Keratinocyte (primary cell): ENCODE data around the gene EP300. TPM values are rescaled to one million over a fixed set of nuclear protein-coding genes. Genes with fewer than 3 reads are reported as not detected.

ENCODE experiments used
- DNase-seq: peaks from one replicate; pipeline ENCODE4 v3.0.0-alpha.2; 2011; ENCODE audit warnings: low read depth, missing footprints, low spot score
- FAIRE-seq: peaks from 2 replicates; lab custom pipeline; 2011; peaks lifted over from hg19 to GRCh38; lab: Jason Lieb, UNC
- H2AFZ ChIP-seq: 2 replicates; pipeline ENCODE4 v1.6.0; 2012; ENCODE audit warnings: low read length, control low read depth, inconsistent platforms; ENCODE audit not compliant: control insufficient read depth
- H3K27ac ChIP-seq: 2 replicates; pipeline ENCODE4 v1.5.1; 2011; ENCODE audit warnings: low read length; ENCODE audit not compliant: control insufficient read depth, insufficient read depth
- H3K27me3 ChIP-seq: 3 replicates; pipeline ENCODE4 v1.6.0; 2011; ENCODE audit warnings: low read length; ENCODE audit not compliant: control insufficient read depth, insufficient read depth; ENCODE audit errors: extremely low read depth
- H3K36me3 ChIP-seq, 2 experiments: 2 replicates in 1 of 2; 3 replicates in 1 of 2; pipeline ENCODE4 v1.5.1; 2011; ENCODE audit warnings: low read length in 2 of 2, mild to moderate bottlenecking in 1 of 2; ENCODE audit not compliant: control insufficient read depth in 2 of 2, insufficient read depth in 2 of 2; ENCODE audit errors: extremely low read depth in 1 of 2
- H3K4me1 ChIP-seq: 3 replicates; pipeline ENCODE4 v1.5.1; 2011; ENCODE audit warnings: low read length; ENCODE audit not compliant: control insufficient read depth, insufficient read depth; ENCODE audit errors: extremely low read depth
- H3K4me2 ChIP-seq: 3 replicates; pipeline ENCODE4 v1.6.0; 2011; ENCODE audit warnings: low read depth, low read length; ENCODE audit not compliant: control insufficient read depth, insufficient read depth; ENCODE audit errors: extremely low read depth
- H3K4me3 ChIP-seq, 3 experiments: fragments of 200-600 bp in 1 of 3; sonication (generic) in 1 of 3; 2 replicates in 2 of 3; 3 replicates in 1 of 3; pipeline ENCODE4 v1.5.1; 2011 to 2016; ENCODE audit warnings: low read length in 3 of 3, mild to moderate bottlenecking in 3 of 3, control low read depth in 2 of 3, inconsistent platforms in 1 of 3, low read depth in 1 of 3, mixed read lengths in 1 of 3, mixed run types in 1 of 3, moderate library complexity in 1 of 3; ENCODE audit not compliant: control insufficient read depth in 2 of 3, insufficient read depth in 2 of 3; ENCODE audit errors: extremely low read depth in 1 of 3
- H3K79me2 ChIP-seq: 2 replicates; pipeline ENCODE4 v1.6.0; 2012; ENCODE audit warnings: low read length; ENCODE audit not compliant: control insufficient read depth, insufficient read depth
- H3K9ac ChIP-seq: 3 replicates; pipeline ENCODE4 v1.6.0; 2011; ENCODE audit warnings: low read length; ENCODE audit not compliant: control insufficient read depth, insufficient read depth; ENCODE audit errors: extremely low read depth
- H3K9me1 ChIP-seq: 3 replicates; pipeline ENCODE4 v1.6.0; 2011; ENCODE audit warnings: low read length; ENCODE audit not compliant: control insufficient read depth, insufficient read depth; ENCODE audit errors: extremely low read depth
- H3K9me3 ChIP-seq: 2 replicates; pipeline ENCODE4 v1.5.1; 2012; ENCODE audit warnings: low read depth, low read length; ENCODE audit not compliant: control insufficient read depth
- H4K20me1 ChIP-seq: 3 replicates; pipeline ENCODE4 v1.6.0; 2011; ENCODE audit warnings: low read length; ENCODE audit not compliant: control insufficient read depth, insufficient read depth; ENCODE audit errors: extremely low read depth
- CTCF ChIP-seq, 3 experiments: IDR thresholded peaks in 1 of 3; conservative IDR thresholded peaks in 1 of 3; optimal IDR thresholded peaks in 1 of 3; 2 replicates in 2 of 3; 3 replicates in 1 of 3; pipeline versions ENCODE3 to v1.5.1; 2011; ENCODE audit warnings: low read length in 3 of 3, mild to moderate bottlenecking in 3 of 3, moderate library complexity in 2 of 3, control low read depth in 1 of 3, inconsistent platforms in 1 of 3; ENCODE audit not compliant: insufficient read depth in 2 of 3; ENCODE audit errors: extremely low read depth in 1 of 3
- EZH2 ChIP-seq: IDR thresholded peaks from one replicate; pipeline ENCODE4 v1.6.1; 2012; ENCODE audit warnings: inconsistent platforms, mild to moderate bottlenecking, low read length, moderate library complexity
- dilution Hi-C: fragments of 300-500 bp; cut with MboI; formaldehyde crosslinking; loops from one replicate; pipeline ENCODE4 v1.7.0; 2020; ENCODE audit warnings: low sequenced_read_pairs; ENCODE audit not compliant: extremely low pct_ligation_motif_present
- polyA plus RNA-seq, 5 experiments: library from polyadenylated mRNA; depleted of rRNA in 3 of 5; stranded (reverse) in 3 of 5; stranded (forward) in 1 of 5; unstranded in 1 of 5; fragments of >200 nt; gene quantifications; 1 replicate in 1 of 5; 2 replicates in 3 of 5; 3 replicates in 1 of 5; pipeline versions ENCODE4 v1.2.1 to v1.2.3, GENCODE V29; 2011 to 2012; ENCODE audit warnings: missing spikeins in 2 of 5, low read depth in 1 of 5, low replicate concordance in 1 of 5

The EP300 gene
- polyA plus RNA-seq, 1 donor (not counting 4 experiments of a cell fraction or from before 2014, with no cell fraction given): 10.5 TPM

- no peak for FAIRE-seq
- TF ChIP-seq CTCF (optimal IDR thresholded peaks at IDR 0.05 in 1 of 3, IDR thresholded peaks at IDR 0.05 in 1 of 3, conservative IDR thresholded peaks at IDR 0.05 in 1 of 3; ENCODE audit: extremely low read depth in 1 of 3, insufficient read depth in 2 of 3, low read length in 3 of 3) (no peak), EZH2 (no peak)
- H3K9ac ChIP-seq: no peak overlapping the region
- H3K36me3 ChIP-seq: no peaks in the 10 kb centered on the region
- no peak for DNase-seq
- peaks cover 98% of the 10 kb centered on the region for H3K79me2 ChIP-seq
- H2AFZ ChIP-seq: no peak overlapping the region
- no peaks in the 10 kb centered on the region for H3K27me3 ChIP-seq
- peak overlapping the region; percentile 89 for H3K4me2 ChIP-seq
- no peaks in the 10 kb centered on the region for H3K9me3 ChIP-seq
- H3K4me1 ChIP-seq: peaks cover 14% of the 10 kb centered on the region
- H4K20me1 ChIP-seq: peaks cover 20% of the 10 kb centered on the region
- no peaks in the 10 kb centered on the region for H3K9me1 ChIP-seq
- H3K27ac ChIP-seq: no peak overlapping the region
- no peak overlapping the region for H3K4me3 ChIP-seq
- dilution Hi-C loops: no loop called here
Observed at GRCh38 chr22:41096841-41097240, 4.4 kb downstream of the EP300 start.

DNA sequence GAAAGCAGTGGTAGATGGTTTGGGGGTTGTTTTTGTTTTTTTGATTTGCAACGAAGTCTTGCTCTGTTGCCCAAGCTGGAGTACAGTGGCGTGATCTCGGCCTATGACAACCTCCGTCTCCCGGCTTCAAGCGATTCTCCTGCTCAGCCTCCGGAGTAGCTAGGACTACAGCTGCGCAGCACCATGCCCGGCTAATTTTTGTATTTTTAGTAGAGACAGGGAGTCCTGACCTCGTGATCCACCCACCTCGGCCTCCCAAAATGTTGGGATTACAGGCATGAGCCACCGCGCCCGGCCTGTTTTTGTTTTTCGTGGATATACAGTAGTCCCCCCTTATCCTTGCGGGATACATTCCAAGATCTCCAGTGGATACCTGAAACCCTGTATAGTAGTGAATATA, 6.6 kb downstream of the EP300 start:
- Histone ChIP-seq H3K4me2 (no peak overlapping the region), H2AFZ (no peak overlapping the region), H3K27ac (no peak overlapping the region), H4K20me1 (peaks cover 24% of the 10 kb centered on the region), H3K4me1 (peaks cover 14% of the 10 kb centered on the region), H3K27me3 (no peaks in the 10 kb centered on the region), H3K36me3 (peaks cover 0 to 4% of the 10 kb centered on the region in 2 experiments), H3K79me2 (peaks cover 99% of the 10 kb centered on the region), H3K9me1 (no peaks in the 10 kb centered on the region), H3K9me3 (no peaks in the 10 kb centered on the region), H3K9ac (no peak overlapping the region), H3K4me3 (no peak overlapping the region)
- dilution Hi-C loops: no loop called here
- FAIRE-seq (no peak), DNase-seq (no peak)
- TF ChIP-seq CTCF (optimal IDR thresholded peaks at IDR 0.05 in 1 of 3, IDR thresholded peaks at IDR 0.05 in 1 of 3, conservative IDR thresholded peaks at IDR 0.05 in 1 of 3; ENCODE audit: extremely low read depth in 1 of 3, insufficient read depth in 2 of 3, low read length in 3 of 3): no peak
- no peak for TF ChIP-seq EZH2
